Type B pancreatic cell (in vitro differentiated cells): ENCODE data around the gene CUL3. TPM values are rescaled to one million over a fixed set of nuclear protein-coding genes. Genes with fewer than 3 reads are reported as not detected.

ENCODE experiments used
- DNase-seq: peaks from one replicate; pipeline ENCODE4 v3.0.0; 2021; ENCODE audit warnings: mixed read lengths; ENCODE audit not compliant: unreplicated experiment; ENCODE audit errors: extremely low spot score
- H3K27ac Mint-ChIP-seq: 2 replicates; pipeline ENCODE4 v1.8.0; 2021; ENCODE audit warnings: mild to moderate bottlenecking, mixed read lengths
- H3K27me3 Mint-ChIP-seq: 2 replicates; pipeline ENCODE4 v1.8.0; 2021; ENCODE audit warnings: mixed read lengths
- H3K36me3 Mint-ChIP-seq: 2 replicates; pipeline ENCODE4 v1.8.0; 2021; ENCODE audit warnings: mixed read lengths
- H3K4me1 Mint-ChIP-seq: one replicate; pipeline ENCODE4 v1.8.0; 2021; ENCODE audit warnings: mixed read lengths; ENCODE audit not compliant: unreplicated experiment
- H3K4me3 Mint-ChIP-seq: 2 replicates; pipeline ENCODE4 v1.8.0; 2021; ENCODE audit warnings: mild to moderate bottlenecking, mixed read lengths
- H3K9me3 Mint-ChIP-seq: 2 replicates; pipeline ENCODE4 v1.8.0; 2021; ENCODE audit warnings: mixed read lengths
- CTCF ChIP-seq: fragments of 200-600 bp; sonication (generic); conservative IDR thresholded peaks from 2 replicates; pipeline ENCODE4 v1.5.0; 2021; ENCODE audit warnings: antibody characterized with exemption, mild to moderate bottlenecking
- long read RNA-seq: library from polyadenylated mRNA; unstranded; transcript quantifications from one replicate; pipeline ENCODE4 v2.0.0, GENCODE V29; 2020
- total RNA-seq: library from RNA; stranded (reverse); gene quantifications from 2 replicates; pipeline ENCODE4 v1.2.1, GENCODE V29; 2021; ENCODE audit warnings: low replicate concordance

Gene CUL3
- total RNA-seq: 83.3 and 87.2 TPM in 2 replicates
- long read RNA-seq, full-length matches to known transcripts: 3 of 16 reads
- long read RNA-seq, partial matches to known transcripts: 9 of 16 reads
- long read RNA-seq, other reads (novel, unspliced or antisense): 4 of 16 reads

GRCh38 chr2:224585211-224586088 lies at the start of gene CUL3:
TSS of gene CUL3 (minus strand) at chr2:224585363. CDS start at chr2:224585009, 354 bp downstream.
- H3K27ac Mint-ChIP-seq: peak within 1 kb of the TSS; percentile 97
- peak; percentile 100 for DNase-seq
- peak within 1 kb of the TSS; percentile 100 for H3K4me3 Mint-ChIP-seq
- no peaks in the 10 kb centered on the region for H3K9me3 Mint-ChIP-seq
- H3K36me3 Mint-ChIP-seq: peaks cover 16% of the 10 kb centered on the region
- no peaks in the 10 kb centered on the region for H3K27me3 Mint-ChIP-seq
- no peak for TF ChIP-seq CTCF
- H3K4me1 Mint-ChIP-seq: peaks cover 22% of the 10 kb centered on the region

- no peaks in the 10 kb centered on the region for H3K9me3 Mint-ChIP-seq
- TF ChIP-seq CTCF: no peak
- peaks cover 11% of the 10 kb centered on the region for H3K4me1 Mint-ChIP-seq
- H3K36me3 Mint-ChIP-seq: no peaks in the 10 kb centered on the region
- no peaks in the 10 kb centered on the region for H3K27me3 Mint-ChIP-seq
- no peak overlapping the region for H3K27ac Mint-ChIP-seq
- no peak overlapping the region for H3K4me3 Mint-ChIP-seq
- DNase-seq: no peak
Observed at GRCh38 chr2:224630659-224631550, 45.7 kb upstream of the CUL3 start.

GRCh38 chr2:224628416-224628815 lies 43.3 kb upstream of the CUL3 start:
- no peak for TF ChIP-seq CTCF

GRCh38 chr2:224626735-224627134 lies 41.6 kb upstream of the CUL3 start:
- no peak for DNase-seq
- Mint-ChIP-seq H3K4me1 (peaks cover 11% of the 10 kb centered on the region), H3K9me3 (no peaks in the 10 kb centered on the region), H3K27ac (no peak overlapping the region), H3K4me3 (no peak overlapping the region), H3K27me3 (no peaks in the 10 kb centered on the region), H3K36me3 (no peaks in the 10 kb centered on the region)
- TF ChIP-seq CTCF: no peak

More at GRCh38 chr2:224628416-224628815, 43.3 kb upstream of the CUL3 start:
- DNase-seq: no peak
- no peaks in the 10 kb centered on the region for H3K36me3 Mint-ChIP-seq
- peaks cover 11% of the 10 kb centered on the region for H3K4me1 Mint-ChIP-seq
- no peaks in the 10 kb centered on the region for H3K9me3 Mint-ChIP-seq
- H3K27me3 Mint-ChIP-seq: no peaks in the 10 kb centered on the region
- no peak overlapping the region for H3K4me3 Mint-ChIP-seq
- no peak overlapping the region for H3K27ac Mint-ChIP-seq

- Mint-ChIP-seq H3K27ac (no peak overlapping the region), H3K4me3 (no peak overlapping the region), H3K4me1 (no peaks in the 10 kb centered on the region), H3K27me3 (peaks cover 2% of the 10 kb centered on the region), H3K36me3 (no peaks in the 10 kb centered on the region), H3K9me3 (no peaks in the 10 kb centered on the region)
- no peak for DNase-seq
- no peak for TF ChIP-seq CTCF
Observed at GRCh38 chr2:224613543-224614286, 28.6 kb upstream of the CUL3 start.
